ENCODE data around the gene SGSM1.

The SGSM1 gene

GRCh38 chr22:24975813-24976341 lies 169.9 kb downstream of the SGSM1 start:
- H3K36me3 ChIP-seq (ENCODE audit: low read depth): 0 out of 2 replicates have a peak, but pooled peaks cover 4% of the 10 kb centered on the region
- H3K4me1 ChIP-seq (ENCODE audit: insufficient read depth, poor library complexity, severe bottlenecking): peaks cover 45% of the 10 kb centered on the region
- H3K4me3 ChIP-seq (ENCODE audit: severe bottlenecking): no peak overlapping the region
- no peak for DNase-seq (ENCODE audit: low spot score)
- no peak for TF ChIP-seq CTCF (IDR thresholded peaks at IDR 0.05; ENCODE audit: poor library complexity, severe bottlenecking)
- peak; percentile 33 for ATAC-seq (ENCODE audit: low read depth)
- no peaks in the 10 kb centered on the region for H3K9me3 ChIP-seq (ENCODE audit: severe bottlenecking)
- H3K27ac ChIP-seq (ENCODE audit: poor library complexity, severe bottlenecking): peak overlapping the region; percentile 92
- no peaks in the 10 kb centered on the region for H3K27me3 ChIP-seq (ENCODE audit: insufficient read depth, poor library complexity, severe bottlenecking)

- TF ChIP-seq CTCF (IDR thresholded peaks at IDR 0.05; ENCODE audit: poor library complexity, severe bottlenecking): no peak
Measured at GRCh38 chr22:24976442-24977218, 170.6 kb downstream of the SGSM1 start.

More at GRCh38 chr22:24976442-24977218, 170.6 kb downstream of the SGSM1 start:
- no peak overlapping the region for H3K4me3 ChIP-seq (ENCODE audit: severe bottlenecking)
- H3K36me3 ChIP-seq (ENCODE audit: low read depth): 0 out of 2 replicates have a peak, but pooled peaks cover 4% of the 10 kb centered on the region
- DNase-seq (ENCODE audit: low spot score): peak; percentile 77
- ATAC-seq (ENCODE audit: low read depth): peak; percentile 32
- peak overlapping the region; percentile 92 for H3K27ac ChIP-seq (ENCODE audit: poor library complexity, severe bottlenecking)
- no peaks in the 10 kb centered on the region for H3K9me3 ChIP-seq (ENCODE audit: severe bottlenecking)
- H3K27me3 ChIP-seq (ENCODE audit: insufficient read depth, poor library complexity, severe bottlenecking): no peaks in the 10 kb centered on the region
- H3K4me1 ChIP-seq (ENCODE audit: insufficient read depth, poor library complexity, severe bottlenecking): peaks cover 52% of the 10 kb centered on the region
